Liver (tissue), 9 donors: Measurements from ENCODE around the gene ZNF792. TPM values are rescaled to one million over a fixed set of nuclear protein-coding genes. Genes with fewer than 3 reads are reported as not detected.

Experiments used
- DNase-seq: peaks from one replicate; pipeline ENCODE4 v3.0.0-alpha.2; 2017; ENCODE audit warnings: low spot score
- H3K27ac ChIP-seq, 2 donors: one replicate each; pipeline ENCODE4 v1.7.0; 2013; ENCODE audit warnings: inconsistent platforms in 2 of 2, low read length in 2 of 2, control low read depth in 1 of 2, low read depth in 1 of 2, mild to moderate bottlenecking in 1 of 2
- H3K27me3 ChIP-seq, 4 donors: one replicate each; pipeline versions ENCODE4 v1.6.1 to v1.7.0; 2013; ENCODE audit warnings: low read length in 3 of 4, inconsistent platforms in 1 of 4, mild to moderate bottlenecking in 1 of 4, moderate library complexity in 1 of 4; ENCODE audit not compliant: control insufficient read depth in 4 of 4, insufficient read depth in 4 of 4
- H3K36me3 ChIP-seq, 4 donors: one replicate each; pipeline versions ENCODE4 v1.6.1 to v1.7.0; 2013; ENCODE audit warnings: low read length in 3 of 4, mild to moderate bottlenecking in 3 of 4, low read depth in 1 of 4, moderate library complexity in 1 of 4; ENCODE audit not compliant: control insufficient read depth in 4 of 4, insufficient read depth in 3 of 4
- H3K4me1 ChIP-seq, 4 donors: one replicate each; pipeline versions ENCODE4 v1.6.1 to v1.7.0; 2013; ENCODE audit warnings: low read length in 3 of 4, mild to moderate bottlenecking in 3 of 4, moderate library complexity in 1 of 4; ENCODE audit not compliant: control insufficient read depth in 4 of 4, insufficient read depth in 4 of 4
- H3K4me3 ChIP-seq, 3 donors: one replicate each; pipeline versions ENCODE4 v1.6.1 to v1.7.0; 2013; ENCODE audit warnings: low read length in 3 of 3, control low read depth in 1 of 3, low read depth in 1 of 3, mild to moderate bottlenecking in 1 of 3
- H3K9ac ChIP-seq, 2 donors: one replicate each; pipeline ENCODE4 v1.7.0; 2013; ENCODE audit warnings: low read length in 2 of 2, mild to moderate bottlenecking in 2 of 2, moderate library complexity in 2 of 2, control low read depth in 1 of 2, low read depth in 1 of 2
- H3K9me3 ChIP-seq, 4 donors: one replicate each; pipeline versions ENCODE4 v1.6.1 to v1.7.0; 2013; ENCODE audit warnings: low read length in 3 of 4; ENCODE audit not compliant: control insufficient read depth in 4 of 4
- ATF3 ChIP-seq: IDR thresholded peaks from 2 replicates; pipeline ENCODE4 v1.6.1; 2016; ENCODE audit warnings: antibody characterized with exemption
- CTCF ChIP-seq: fragments of 150-350 bp; IDR thresholded peaks from 2 replicates; pipeline ENCODE4 v1.5.1; 2017; ENCODE audit warnings: improper control_type of control experiment, low read depth, low read length; ENCODE audit not compliant: missing input control
- FOXA1 ChIP-seq: IDR thresholded peaks from 2 replicates; pipeline ENCODE4 v1.6.1; 2016; ENCODE audit warnings: antibody characterized with exemption
- FOXA2 ChIP-seq: IDR thresholded peaks from 2 replicates; pipeline ENCODE4 v1.6.1; 2016; ENCODE audit warnings: antibody characterized with exemption
- HNF4A ChIP-seq, 2 donors: conservative IDR thresholded peaks; 2 replicates each; pipeline ENCODE4 v1.6.1; 2016; ENCODE audit warnings: antibody characterized with exemption in 2 of 2, mild to moderate bottlenecking in 2 of 2
- HNF4G ChIP-seq: IDR thresholded peaks from 2 replicates; pipeline ENCODE4 v1.6.1; 2016; ENCODE audit warnings: antibody characterized with exemption
- JUND ChIP-seq, 2 donors: IDR thresholded peaks; 2 replicates each; pipeline ENCODE4 v1.6.1; 2016; ENCODE audit warnings: antibody characterized with exemption in 2 of 2
- NR2F2 ChIP-seq: IDR thresholded peaks from 2 replicates; pipeline ENCODE4 v1.6.1; 2016; ENCODE audit warnings: antibody characterized with exemption
- RAD21 ChIP-seq, 2 donors: IDR thresholded peaks; 2 replicates each; pipeline ENCODE4 v1.6.1; 2016; ENCODE audit warnings: antibody characterized with exemption in 2 of 2, mild to moderate bottlenecking in 2 of 2
- RXRA ChIP-seq, 2 donors: IDR thresholded peaks; 2 replicates each; pipeline ENCODE4 v1.6.1; 2017 to 2018; ENCODE audit warnings: antibody characterized with exemption in 2 of 2, mild to moderate bottlenecking in 1 of 2
- SP1 ChIP-seq: IDR thresholded peaks from 2 replicates; pipeline ENCODE4 v1.6.1; 2018; ENCODE audit warnings: antibody characterized with exemption, mild to moderate bottlenecking
- TAF1 ChIP-seq: conservative IDR thresholded peaks from 2 replicates; pipeline ENCODE4 v1.6.1; 2016; ENCODE audit warnings: antibody characterized with exemption, mild to moderate bottlenecking
- YY1 ChIP-seq: IDR thresholded peaks from 2 replicates; pipeline ENCODE4 v1.6.1; 2016; ENCODE audit warnings: antibody characterized with exemption, mild to moderate bottlenecking
- WGBS: extraction: QIAGEN DNeasy Blood & Tissue Kit; methylation state at CpG from one replicate; pipeline ENCODE4 v1.1.7; 2013; 5-methylcytosine and 5-hydroxymethylcytosine counted together
- polyA plus RNA-seq, 2 donors: library from polyadenylated mRNA; stranded (reverse) in 1 of 2; unstranded in 1 of 2; fragments of 200-250 nt in 1 of 2; fragments of >200 nt in 1 of 2; fragmentation: Nextera tagmentation in 1 of 2; extraction: Ambion mirVana in 1 of 2; gene quantifications; one replicate each; pipeline versions ENCODE4 v1.2.1 to v1.2.3, GENCODE V29; 2013 to 2015
- total RNA-seq, 2 donors: library from RNA; depleted of rRNA; stranded (reverse); fragments of >200 nt; gene quantifications; one replicate each; pipeline ENCODE4 v1.2.3, GENCODE V29; 2014
- TF ChIP-seq, protein P1 (sequence below): IDR thresholded peaks from 2 replicates; pipeline ENCODE4 v1.6.1; 2016; ENCODE audit warnings: antibody characterized with exemption, mild to moderate bottlenecking
- TF ChIP-seq, protein P2 (sequence below): IDR thresholded peaks from 2 replicates; pipeline ENCODE4 v1.6.1; 2016; ENCODE audit warnings: antibody characterized with exemption
- TF ChIP-seq, protein P3 (sequence below): IDR thresholded peaks from 2 replicates; pipeline ENCODE4 v1.6.1; 2016; ENCODE audit warnings: antibody characterized with exemption
- donor health status: healthy.
- donor health status: healthy.
- donor health status: healthy.
- donor health status: healthy.
- donor health status: healthy.

The ZNF792 gene
- total and polyA plus RNA-seq, 4 donors: 0.65 to 4.9 (median 3.1) TPM

- Histone ChIP-seq H3K4me1 (no peaks in the 10 kb centered on the region), H3K27me3 (no peaks in the 10 kb centered on the region), H3K27ac (no peak overlapping the region), H3K36me3 (peaks cover 14 to 58% (median 49%) of the 10 kb centered on the region in 4 donors), H3K4me3 (peak overlapping the region in 2 of 3 donors; percentile 24 to 26), H3K9ac (no peak overlapping the region), H3K9me3 (peaks cover 8 to 35% (median 17%) of the 10 kb centered on the region in 4 donors)
- WGBS: 99% methylated on average over 4 of the region's 4 CpGs
- DNase-seq: no peak
- TF ChIP-seq CTCF (no peak), TAF1 (no peak), ATF3 (no peak), JUND (IDR thresholded peaks at IDR 0.05) (no peak), YY1 (no peak), FOXA1 (no peak), FOXA2 (no peak), RAD21 (IDR thresholded peaks at IDR 0.05) (no peak), SP1 (no peak), NR2F2 (no peak)
- TF ChIP-seq, protein P1, sequence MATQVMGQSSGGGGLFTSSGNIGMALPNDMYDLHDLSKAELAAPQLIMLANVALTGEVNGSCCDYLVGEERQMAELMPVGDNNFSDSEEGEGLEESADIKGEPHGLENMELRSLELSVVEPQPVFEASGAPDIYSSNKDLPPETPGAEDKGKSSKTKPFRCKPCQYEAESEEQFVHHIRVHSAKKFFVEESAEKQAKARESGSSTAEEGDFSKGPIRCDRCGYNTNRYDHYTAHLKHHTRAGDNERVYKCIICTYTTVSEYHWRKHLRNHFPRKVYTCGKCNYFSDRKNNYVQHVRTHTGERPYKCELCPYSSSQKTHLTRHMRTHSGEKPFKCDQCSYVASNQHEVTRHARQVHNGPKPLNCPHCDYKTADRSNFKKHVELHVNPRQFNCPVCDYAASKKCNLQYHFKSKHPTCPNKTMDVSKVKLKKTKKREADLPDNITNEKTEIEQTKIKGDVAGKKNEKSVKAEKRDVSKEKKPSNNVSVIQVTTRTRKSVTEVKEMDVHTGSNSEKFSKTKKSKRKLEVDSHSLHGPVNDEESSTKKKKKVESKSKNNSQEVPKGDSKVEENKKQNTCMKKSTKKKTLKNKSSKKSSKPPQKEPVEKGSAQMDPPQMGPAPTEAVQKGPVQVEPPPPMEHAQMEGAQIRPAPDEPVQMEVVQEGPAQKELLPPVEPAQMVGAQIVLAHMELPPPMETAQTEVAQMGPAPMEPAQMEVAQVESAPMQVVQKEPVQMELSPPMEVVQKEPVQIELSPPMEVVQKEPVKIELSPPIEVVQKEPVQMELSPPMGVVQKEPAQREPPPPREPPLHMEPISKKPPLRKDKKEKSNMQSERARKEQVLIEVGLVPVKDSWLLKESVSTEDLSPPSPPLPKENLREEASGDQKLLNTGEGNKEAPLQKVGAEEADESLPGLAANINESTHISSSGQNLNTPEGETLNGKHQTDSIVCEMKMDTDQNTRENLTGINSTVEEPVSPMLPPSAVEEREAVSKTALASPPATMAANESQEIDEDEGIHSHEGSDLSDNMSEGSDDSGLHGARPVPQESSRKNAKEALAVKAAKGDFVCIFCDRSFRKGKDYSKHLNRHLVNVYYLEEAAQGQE: no peak
- TF ChIP-seq, protein P2, sequence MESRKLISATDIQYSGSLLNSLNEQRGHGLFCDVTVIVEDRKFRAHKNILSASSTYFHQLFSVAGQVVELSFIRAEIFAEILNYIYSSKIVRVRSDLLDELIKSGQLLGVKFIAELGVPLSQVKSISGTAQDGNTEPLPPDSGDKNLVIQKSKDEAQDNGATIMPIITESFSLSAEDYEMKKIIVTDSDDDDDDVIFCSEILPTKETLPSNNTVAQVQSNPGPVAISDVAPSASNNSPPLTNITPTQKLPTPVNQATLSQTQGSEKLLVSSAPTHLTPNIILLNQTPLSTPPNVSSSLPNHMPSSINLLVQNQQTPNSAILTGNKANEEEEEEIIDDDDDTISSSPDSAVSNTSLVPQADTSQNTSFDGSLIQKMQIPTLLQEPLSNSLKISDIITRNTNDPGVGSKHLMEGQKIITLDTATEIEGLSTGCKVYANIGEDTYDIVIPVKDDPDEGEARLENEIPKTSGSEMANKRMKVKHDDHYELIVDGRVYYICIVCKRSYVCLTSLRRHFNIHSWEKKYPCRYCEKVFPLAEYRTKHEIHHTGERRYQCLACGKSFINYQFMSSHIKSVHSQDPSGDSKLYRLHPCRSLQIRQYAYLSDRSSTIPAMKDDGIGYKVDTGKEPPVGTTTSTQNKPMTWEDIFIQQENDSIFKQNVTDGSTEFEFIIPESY: no peak
- TF ChIP-seq, protein P3, sequence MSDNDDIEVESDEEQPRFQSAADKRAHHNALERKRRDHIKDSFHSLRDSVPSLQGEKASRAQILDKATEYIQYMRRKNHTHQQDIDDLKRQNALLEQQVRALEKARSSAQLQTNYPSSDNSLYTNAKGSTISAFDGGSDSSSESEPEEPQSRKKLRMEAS: no peak
Measured at GRCh38 chr19:34936184-34936583, 27.8 kb downstream of the ZNF792 start.

- 99% methylated on average over 6 of the region's 6 CpGs for WGBS
- Histone ChIP-seq H3K9ac (no peak overlapping the region), H3K36me3 (peaks cover 14 to 60% (median 45%) of the 10 kb centered on the region in 4 donors), H3K9me3 (peaks cover 0 to 20% (median 5%) of the 10 kb centered on the region in 4 donors), H3K4me1 (peaks cover 2 to 4% (median 4%) of the 10 kb centered on the region in 4 donors), H3K27me3 (no peaks in the 10 kb centered on the region), H3K4me3 (no peak overlapping the region), H3K27ac (no peak overlapping the region)
- DNase-seq: no peak
- TF ChIP-seq RXRA (IDR thresholded peaks at IDR 0.05) (no peak), HNF4G (no peak), NR2F2 (no peak), FOXA2 (no peak), HNF4A (conservative IDR thresholded peaks at IDR 0.05) (no peak), RAD21 (IDR thresholded peaks at IDR 0.05) (no peak), YY1 (no peak)
- TF ChIP-seq, protein P2: no peak
Measured at GRCh38 chr19:34932494-34932893, 31.5 kb downstream of the ZNF792 start.
